Lower leg skin (tissue), 3 donors: ENCODE measurements around the gene PVALB.

ENCODE experiments used
- POLR2A ChIP-seq, 2 donors: fragments of 450-650 bp; IDR thresholded peaks; one replicate each; pipeline ENCODE4 v1.6.1; 2016 to 2017; ENCODE audit warnings: antibody characterized with exemption in 2 of 2, mild to moderate bottlenecking in 1 of 2, moderate library complexity in 1 of 2
- TF ChIP-seq, protein P1 (sequence below), 3 donors: fragments of 450-650 bp; IDR thresholded peaks; one replicate each; pipeline ENCODE4 v1.5.1; 2016; ENCODE audit warnings: antibody characterized with exemption in 3 of 3, mild to moderate bottlenecking in 3 of 3, moderate library complexity in 2 of 3

DNA sequence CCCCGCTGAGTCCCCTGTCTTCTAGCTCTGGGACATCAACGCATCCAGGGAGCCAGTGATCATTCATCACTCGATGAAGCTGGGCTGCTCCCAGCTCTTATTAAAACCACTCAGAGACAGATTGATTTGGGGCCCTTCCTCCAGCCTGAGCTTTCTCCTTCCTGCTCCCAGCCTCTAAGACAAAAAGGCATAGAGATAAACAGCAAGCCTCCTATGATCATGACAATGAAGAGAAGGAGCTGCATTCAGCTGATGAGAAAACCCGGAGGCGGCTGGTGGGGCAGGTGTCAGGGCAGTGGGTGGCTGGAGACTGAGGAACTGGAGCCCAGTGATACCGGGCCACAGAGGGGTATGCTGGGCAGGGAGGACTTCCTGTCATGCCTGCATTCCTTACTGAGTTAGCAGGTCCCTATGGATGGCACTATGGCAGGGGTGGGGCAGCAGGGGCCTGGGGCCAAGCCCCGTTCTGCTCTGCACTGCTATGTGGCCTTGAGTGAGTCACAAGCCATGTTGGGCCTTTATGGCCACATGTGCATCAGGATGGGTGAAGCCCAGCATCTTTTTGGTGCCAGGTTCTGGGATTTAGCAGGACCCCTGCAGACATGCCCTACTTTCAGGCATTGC, 20.2 kb downstream of the PVALB start:
- TF ChIP-seq, protein P1, sequence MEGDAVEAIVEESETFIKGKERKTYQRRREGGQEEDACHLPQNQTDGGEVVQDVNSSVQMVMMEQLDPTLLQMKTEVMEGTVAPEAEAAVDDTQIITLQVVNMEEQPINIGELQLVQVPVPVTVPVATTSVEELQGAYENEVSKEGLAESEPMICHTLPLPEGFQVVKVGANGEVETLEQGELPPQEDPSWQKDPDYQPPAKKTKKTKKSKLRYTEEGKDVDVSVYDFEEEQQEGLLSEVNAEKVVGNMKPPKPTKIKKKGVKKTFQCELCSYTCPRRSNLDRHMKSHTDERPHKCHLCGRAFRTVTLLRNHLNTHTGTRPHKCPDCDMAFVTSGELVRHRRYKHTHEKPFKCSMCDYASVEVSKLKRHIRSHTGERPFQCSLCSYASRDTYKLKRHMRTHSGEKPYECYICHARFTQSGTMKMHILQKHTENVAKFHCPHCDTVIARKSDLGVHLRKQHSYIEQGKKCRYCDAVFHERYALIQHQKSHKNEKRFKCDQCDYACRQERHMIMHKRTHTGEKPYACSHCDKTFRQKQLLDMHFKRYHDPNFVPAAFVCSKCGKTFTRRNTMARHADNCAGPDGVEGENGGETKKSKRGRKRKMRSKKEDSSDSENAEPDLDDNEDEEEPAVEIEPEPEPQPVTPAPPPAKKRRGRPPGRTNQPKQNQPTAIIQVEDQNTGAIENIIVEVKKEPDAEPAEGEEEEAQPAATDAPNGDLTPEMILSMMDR (IDR thresholded peaks at IDR 0.05), result no peak
- no peak for TF ChIP-seq POLR2A (IDR thresholded peaks at IDR 0.05)
